Fibroblast of mammary gland (primary cell): ENCODE data around the gene TMEM59.
"Not testable (repeated sequence)": the region's sequence is repeated elsewhere in the genome, so short reads cannot be mapped to it uniquely, and the experiment has no call there.

Experiments used
- DNase-seq: peaks from one replicate; pipeline ENCODE4 v3.0.0-alpha.2; 2010; ENCODE audit warnings: low read depth
- H3K4me3 ChIP-seq: 2 replicates; pipeline ENCODE4 v1.5.1; 2011; ENCODE audit warnings: low read depth, mild to moderate bottlenecking, low read length, moderate library complexity; ENCODE audit not compliant: control insufficient read depth
- CTCF ChIP-seq: conservative IDR thresholded peaks from 2 replicates; pipeline ENCODE4 v1.5.1; 2011; ENCODE audit warnings: low read depth, low read length, inconsistent platforms; ENCODE audit not compliant: control insufficient read depth, insufficient read depth

The TMEM59 gene

GRCh38 chr1:53998223-53998622, 54.8 kb downstream of the TMEM59 start:
- no peak for TF ChIP-seq CTCF
- no peak overlapping the region for H3K4me3 ChIP-seq
- no peak for DNase-seq

- no peak overlapping the region for H3K4me3 ChIP-seq
- no peak for TF ChIP-seq CTCF
- no peak for DNase-seq
Measured at GRCh38 chr1:53995683-53996082, 57.3 kb downstream of the TMEM59 start.

- DNase-seq, H3K4me3 ChIP-seq: not testable (repeated sequence)
Measured at GRCh38 chr1:53994516-53994915, 58.5 kb downstream of the TMEM59 start.

GRCh38 chr1:53992085-53992874, 60.7 kb downstream of the TMEM59 start:
- peak; percentile 25 for TF ChIP-seq CTCF
- H3K4me3 ChIP-seq = no peak overlapping the region
- DNase-seq = peak; percentile 6

- no peak overlapping the region for H3K4me3 ChIP-seq
- DNase-seq = peak; percentile 14
- TF ChIP-seq CTCF = no peak
Measured at GRCh38 chr1:53987880-53988279, 65.1 kb downstream of the TMEM59 start.

GRCh38 chr1:53986458-53986857, 66.5 kb downstream of the TMEM59 start:
- DNase-seq = no peak
- no peak overlapping the region for H3K4me3 ChIP-seq
- no peak for TF ChIP-seq CTCF

GRCh38 chr1:53984726-53985125, 68.3 kb downstream of the TMEM59 start:
- H3K4me3 ChIP-seq = no peak overlapping the region
- TF ChIP-seq CTCF = no peak
- no peak for DNase-seq
